HCT116 (cell line): ENCODE data around the gene HERPUD1. TPM values are rescaled to one million over a fixed set of nuclear protein-coding genes. Genes with fewer than 3 reads are reported as not detected.

Experiments used
- ATAC-seq: fragments of 200-7000 bp; cut with Tn5 transposase; 2 replicates; pipeline ENCODE4 v1.9.1; 2020; ENCODE audit warnings: mild to moderate bottlenecking, moderate library complexity
- BruUV-seq: library from RNA; stranded (reverse); fragments of 400-500 nt; replicated peaks from 2 replicates; lab custom pipeline; 2021; lab: Mats Ljungman, UMichigan
- CTCF ChIA-PET: fragments of 300-600 bp; sonication (Branson Sonifier 250); formaldehyde crosslinking; loops from one replicate; lab custom pipeline; 2021; ENCODE audit warnings: antibody characterized with exemption; lab: Charles Lee
- POLR2A ChIA-PET: fragments of 300-600, 350-600 bp; sonication (Branson Sonifier 250); formaldehyde crosslinking; loops from one replicate; lab custom pipeline; 2021; ENCODE audit warnings: antibody characterized with exemption; lab: Charles Lee
- RAD21 ChIA-PET, 2 experiments: fragments of 300-600 bp; sonication (Branson Sonifier 250); formaldehyde crosslinking; loops; one replicate each; lab custom pipeline; 2023; ENCODE audit warnings: low total read pairs in 2 of 2; ENCODE audit not compliant: uncharacterized antibody in 2 of 2, unreplicated experiment in 2 of 2, low non-redundant PET in 1 of 2; lab: Charles Lee
- DNase-seq: peaks from one replicate; pipeline ENCODE4 v3.0.0-alpha.2; 2010; ENCODE audit warnings: low read depth, low spot score
- H2AFZ ChIP-seq: fragments of 200-600 bp; shearing (Covaris generic), sonication (generic); 2 replicates; pipeline ENCODE4 v1.6.1; 2017; ENCODE audit warnings: low read depth, mixed run types, mixed read lengths, antibody characterized with exemption, low read length; ENCODE audit not compliant: poor library complexity, severe bottlenecking
- H3K27ac ChIP-seq: 2 replicates; pipeline ENCODE4 v1.5.1; 2012; ENCODE audit warnings: low read depth, low read length
- H3K27me3 ChIP-seq: fragments of 200-600 bp; sonication (generic); 2 replicates; pipeline ENCODE4 v1.6.1; 2016; ENCODE audit warnings: mixed run types, low read length, mixed read lengths; ENCODE audit not compliant: insufficient read depth
- H3K36me3 ChIP-seq, 2 experiments: fragments of 200-500 bp in 1 of 2; fragments of 200-600 bp in 1 of 2; sonication (Bioruptor generic) in 1 of 2; sonication (generic) in 1 of 2; 2 replicates each; pipeline versions ENCODE4 v1.5.1 to v1.6.1; 2014 to 2016; ENCODE audit warnings: low read length in 2 of 2, inconsistent platforms in 1 of 2, mixed read lengths in 1 of 2, mixed run types in 1 of 2; ENCODE audit not compliant: insufficient read depth in 2 of 2, control insufficient read depth in 1 of 2
- H3K4me1 ChIP-seq, 2 experiments: fragments of 200-600 bp in 1 of 2; sonication (generic) in 1 of 2; 2 replicates each; pipeline versions ENCODE4 v1.5.1 to v1.6.1; 2012 to 2017; ENCODE audit warnings: low read length in 2 of 2, inconsistent platforms in 1 of 2, mild to moderate bottlenecking in 1 of 2, mixed read lengths in 1 of 2, mixed run types in 1 of 2, moderate library complexity in 1 of 2; ENCODE audit not compliant: insufficient read depth in 2 of 2, control insufficient read depth in 1 of 2
- H3K4me2 ChIP-seq: fragments of 200-600 bp; sonication (generic); 2 replicates; pipeline ENCODE4 v1.6.1; 2017; ENCODE audit warnings: mixed run types, low read length, mixed read lengths
- H3K4me3 ChIP-seq, 2 experiments: fragments of 200-600 bp in 1 of 2; sonication (generic) in 1 of 2; replicated peaks in 1 of 2; 2 replicates each; pipeline ENCODE4 v1.5.1; 2011 to 2016; ENCODE audit warnings: low read length in 2 of 2, control low read depth in 1 of 2, low read depth in 1 of 2, mild to moderate bottlenecking in 1 of 2, mixed read lengths in 1 of 2, mixed run types in 1 of 2
- H3K79me2 ChIP-seq: fragments of 200-600 bp; sonication (generic); 2 replicates; pipeline ENCODE4 v1.6.1; 2017; ENCODE audit warnings: mild to moderate bottlenecking, mixed run types, low read length, moderate library complexity, mixed read lengths; ENCODE audit not compliant: insufficient read depth
- H3K9ac ChIP-seq: fragments of 200-600 bp; sonication (generic); 2 replicates; pipeline ENCODE4 v1.6.1; 2016; ENCODE audit warnings: low read length, mixed read lengths
- H3K9me2 ChIP-seq: fragments of 200-600 bp; sonication (generic), shearing (Covaris generic); 2 replicates; pipeline ENCODE4 v1.6.1; 2017; ENCODE audit warnings: mixed run types, mild to moderate bottlenecking, moderate library complexity; ENCODE audit not compliant: insufficient read depth
- H3K9me3 ChIP-seq, 2 experiments: fragments of 200-500 bp in 1 of 2; fragments of 200-600 bp in 1 of 2; sonication (Bioruptor generic) in 1 of 2; sonication (generic) in 1 of 2; 2 replicates each; pipeline ENCODE4 v1.6.1; 2014 to 2017; ENCODE audit warnings: low read length in 2 of 2, mixed read lengths in 2 of 2, inconsistent platforms in 1 of 2, low read depth in 1 of 2, mild to moderate bottlenecking in 1 of 2, mixed run types in 1 of 2, moderate library complexity in 1 of 2; ENCODE audit not compliant: control insufficient read depth in 1 of 2, insufficient read depth in 1 of 2
- H4K20me1 ChIP-seq: fragments of 200-600 bp; sonication (generic), shearing (Covaris generic); 2 replicates; pipeline ENCODE4 v1.6.1; 2017; ENCODE audit warnings: mixed run types, mild to moderate bottlenecking, moderate library complexity; ENCODE audit not compliant: insufficient read depth
- ATF3 ChIP-seq: IDR thresholded peaks from 2 replicates; pipeline ENCODE4 v1.6.1; 2012
- CBX3 ChIP-seq: IDR thresholded peaks from 2 replicates; pipeline ENCODE4 v1.6.1; 2012; ENCODE audit warnings: low read depth
- CEBPB ChIP-seq: IDR thresholded peaks from 2 replicates; pipeline ENCODE4 v1.6.1; 2012; ENCODE audit warnings: low read depth
- CTCF ChIP-seq, 3 experiments: fragments of 200-600 bp in 1 of 3; sonication (generic) in 1 of 3; IDR thresholded peaks in 2 of 3; conservative IDR thresholded peaks in 1 of 3; 2 replicates each; pipeline ENCODE4 v1.5.1; 2012 to 2017; ENCODE audit warnings: low read depth in 2 of 3, low read length in 2 of 3, antibody characterized with exemption in 1 of 3, borderline replicate concordance in 1 of 3, control low read depth in 1 of 3, mild to moderate bottlenecking in 1 of 3, mixed read lengths in 1 of 3, mixed run types in 1 of 3, moderate library complexity in 1 of 3; ENCODE audit not compliant: insufficient read depth in 1 of 3
- ELF1 ChIP-seq: IDR thresholded peaks from 2 replicates; pipeline ENCODE4 v1.6.1; 2012; ENCODE audit warnings: low read depth, borderline replicate concordance
- EZH2 ChIP-seq: fragments of 200-600 bp; sonication (generic); IDR thresholded peaks from 2 replicates; pipeline ENCODE4 v1.6.1; 2017; ENCODE audit warnings: antibody characterized with exemption, mixed run types
- EZH2phosphoT487 ChIP-seq: fragments of 200-600 bp; IDR thresholded peaks from 2 replicates; pipeline ENCODE4 v1.6.1; 2018; ENCODE audit warnings: antibody characterized with exemption, borderline replicate concordance
- FOSL1 ChIP-seq: IDR thresholded peaks from 2 replicates; pipeline ENCODE4 v1.6.1; 2012; ENCODE audit warnings: low read depth
- JUND ChIP-seq: IDR thresholded peaks from 2 replicates; pipeline ENCODE4 v1.6.1; 2012
- POLR2A ChIP-seq: IDR thresholded peaks from 2 replicates; pipeline ENCODE4 v1.7.0; 2011; ENCODE audit warnings: borderline replicate concordance; ENCODE audit not compliant: insufficient read depth, insufficient read length; ENCODE audit errors: extremely low read depth
- POLR2AphosphoS5 ChIP-seq: IDR thresholded peaks from 2 replicates; pipeline ENCODE4 v1.6.1; 2011; ENCODE audit warnings: mild to moderate bottlenecking, low read depth, low read length, moderate library complexity
- RAD21 ChIP-seq: IDR thresholded peaks from 2 replicates; pipeline ENCODE4 v1.6.1; 2012; ENCODE audit warnings: low read depth, mild to moderate bottlenecking
- REST ChIP-seq: IDR thresholded peaks from 2 replicates; pipeline ENCODE4 v1.6.1; 2012; ENCODE audit warnings: low read depth
- SP1 ChIP-seq: IDR thresholded peaks from 2 replicates; pipeline ENCODE4 v1.6.1; 2012; ENCODE audit warnings: low read depth
- SRF ChIP-seq: IDR thresholded peaks from 2 replicates; pipeline ENCODE4 v1.6.1; 2012; ENCODE audit warnings: low read depth
- YY1 ChIP-seq: IDR thresholded peaks from 2 replicates; pipeline ENCODE4 v1.6.1; 2011; ENCODE audit warnings: low read length, low read depth, moderate library complexity, mild to moderate bottlenecking; ENCODE audit not compliant: insufficient replicate concordance; ENCODE audit errors: extremely low read depth
- ZBTB33 ChIP-seq: IDR thresholded peaks from 2 replicates; pipeline ENCODE4 v1.6.1; 2011; ENCODE audit warnings: mild to moderate bottlenecking, low read length, moderate library complexity; ENCODE audit not compliant: insufficient replicate concordance; ENCODE audit errors: extremely low read depth
- ZFX ChIP-seq: fragments of 450-650 bp; IDR thresholded peaks from 2 replicates; pipeline ENCODE4 v1.6.1; 2017
- ZNF274 ChIP-seq: fragments of 200-500 bp; sonication (Bioruptor generic); IDR thresholded peaks from 2 replicates; pipeline ENCODE4 v1.6.1; 2014; ENCODE audit warnings: mild to moderate bottlenecking, low read depth, low read length, inconsistent platforms
- intact Hi-C: fragments of 100-400 bp; cut with micrococcal nuclease; formaldehyde crosslinking; loops from 2 replicates; pipeline ENCODE4 v1.10.0; 2022
- total RNA-seq: library from RNA; stranded (reverse); gene quantifications from one replicate; pipeline ENCODE4 v1.2.1, GENCODE V29; 2021; ENCODE audit not compliant: unreplicated experiment

The HERPUD1 gene
- total RNA-seq, 1 experiment from 2014 or later, result 113 TPM

GRCh38 chr16:56935201-56935600 lies 3.3 kb downstream of the HERPUD1 start:
- POLR2A ChIA-PET, result interaction anchor here (0.7 kb wide), 1 partner anchor 109 kb away, joined by 3 read pairs; no protein-coding TSS in a partner anchor
- ATAC-seq, result no peak
- intact Hi-C loops, result loop anchor here (10.0 kb wide), 1 partner anchor 360 kb away; no protein-coding TSS in a partner anchor
- Histone ChIP-seq H3K27ac (no peak overlapping the region), H3K9me2 (no peaks in the 10 kb centered on the region), H3K27me3 (no peaks in the 10 kb centered on the region)
- BruUV-seq, result no TSS peak
- RAD21 ChIA-PET, result no interaction called here
- TF ChIP-seq ATF3 (no peak), ZNF274 (no peak), SP1 (no peak), POLR2A (no peak), EZH2 (no peak), POLR2AphosphoS5 (no peak), CBX3 (no peak), ZFX (no peak), REST (no peak), RAD21 (no peak), CTCF (IDR thresholded peaks at IDR 0.05 in 2 of 3, conservative IDR thresholded peaks at IDR 0.05 in 1 of 3; ENCODE audit: borderline replicate concordance in 1 of 3, insufficient read depth in 1 of 3, low read depth in 2 of 3, low read length in 2 of 3) (no peak), JUND (no peak), SRF (no peak), FOSL1 (no peak), CEBPB (no peak), ELF1 (no peak), YY1 (no peak), EZH2phosphoT487 (no peak), ZBTB33 (no peak)
- TF ChIP-seq, all 23 proteins: peak for 0
- no peak overlapping the region for H3K4me3 ChIP-seq
- H4K20me1 ChIP-seq, result peaks cover 10% of the 10 kb centered on the region; the same call in 1 of the 2 replicates
- H3K79me2 ChIP-seq, result peaks cover 53% of the 10 kb centered on the region
- H3K36me3 ChIP-seq, result peaks cover 41 to 53% of the 10 kb centered on the region in 2 experiments
- no peak overlapping the region for H3K4me2 ChIP-seq
- no peak overlapping the region for H2AFZ ChIP-seq
- no peak for DNase-seq
- CTCF ChIA-PET, result no interaction called here
- H3K9me3 ChIP-seq, result no peaks in the 10 kb centered on the region
- peaks cover 7 to 20% of the 10 kb centered on the region in 2 experiments; a peak in 3 of 4 replicates for H3K4me1 ChIP-seq
- H3K9ac ChIP-seq, result no peak overlapping the region
